SU-DHL-6 (cell line): ENCODE measurements around the gene PDE8B.

ENCODE experiments used
- H2AFZ ChIP-seq: fragments of 200-600 bp; sonication (generic); 2 replicates; pipeline ENCODE4 v1.6.1; 2014; ENCODE audit warnings: low read depth, mild to moderate bottlenecking, moderate library complexity, mixed read lengths, antibody characterized with exemption, low read length; ENCODE audit not compliant: severe bottlenecking
- H3F3A ChIP-seq: fragments of 200-600 bp; shearing (Covaris generic); 2 replicates; pipeline ENCODE4 v1.6.0; 2016; ENCODE audit warnings: antibody characterized with exemption, mild to moderate bottlenecking; ENCODE audit not compliant: insufficient read depth
- H3K27ac ChIP-seq: fragments of 200-600 bp; sonication (generic); 2 replicates; pipeline ENCODE4 v1.5.1; 2016; ENCODE audit warnings: low read depth, mild to moderate bottlenecking, low read length, moderate library complexity, mixed read lengths
- H3K27me3 ChIP-seq: fragments of 200-600 bp; sonication (generic), shearing (Covaris generic); 2 replicates; pipeline ENCODE4 v1.6.0; 2014; ENCODE audit warnings: mild to moderate bottlenecking, low read length
- H3K36me3 ChIP-seq: fragments of 200-600 bp; sonication (generic); 2 replicates; pipeline ENCODE4 v1.6.1; 2014; ENCODE audit warnings: mild to moderate bottlenecking, low read length, mixed read lengths
- H3K4me2 ChIP-seq: fragments of 300-600, 200-600 bp; shearing (Covaris generic), sonication (generic); 2 replicates; pipeline ENCODE4 v1.6.0; 2014; ENCODE audit warnings: low read length, low read depth, mild to moderate bottlenecking; ENCODE audit not compliant: poor library complexity, severe bottlenecking
- H3K4me3 ChIP-seq: fragments of 200-600 bp; sonication (generic); 2 replicates; pipeline ENCODE4 v1.5.1; 2014; ENCODE audit warnings: antibody characterized with exemption, low read length, mild to moderate bottlenecking, mixed read lengths; ENCODE audit not compliant: insufficient read depth, poor library complexity, severe bottlenecking
- H3K79me2 ChIP-seq: fragments of 200-600 bp; sonication (generic); 2 replicates; pipeline ENCODE4 v1.6.1; 2014; ENCODE audit warnings: mild to moderate bottlenecking, low read length, moderate library complexity; ENCODE audit not compliant: insufficient read depth
- H3K9ac ChIP-seq: fragments of 200-600 bp; sonication (generic); 2 replicates; pipeline ENCODE4 v1.7.0; 2014; ENCODE audit warnings: mild to moderate bottlenecking, low read length
- H3K9me2 ChIP-seq: fragments of 200-600 bp; sonication (generic); replicated peaks from 2 replicates; pipeline ENCODE4 v1.6.1; 2014; ENCODE audit warnings: low read length; ENCODE audit not compliant: insufficient read depth
- H3K9me3 ChIP-seq: fragments of 200-600 bp; sonication (generic); 2 replicates; pipeline ENCODE4 v1.6.1; 2014; ENCODE audit warnings: low read length, mixed read lengths; ENCODE audit not compliant: insufficient read depth
- H4K20me1 ChIP-seq: fragments of 200-600 bp; sonication (generic); 2 replicates; pipeline ENCODE4 v1.6.1; 2014; ENCODE audit warnings: low read depth, mild to moderate bottlenecking, antibody characterized with exemption, low read length, moderate library complexity, mixed read lengths
- CTCF ChIP-seq: fragments of 200-600 bp; sonication (generic); IDR thresholded peaks from one replicate; pipeline ENCODE4 v1.5.1; 2017; ENCODE audit warnings: antibody characterized with exemption, mild to moderate bottlenecking, low read length, moderate library complexity; ENCODE audit not compliant: insufficient read depth, poor library complexity, severe bottlenecking
- EZH2phosphoT487 ChIP-seq: fragments of 200-600 bp; sonication (generic), shearing (Covaris generic); conservative IDR thresholded peaks from 2 replicates; pipeline ENCODE4 v1.6.1; 2018; ENCODE audit warnings: mild to moderate bottlenecking, antibody characterized with exemption, low read length, moderate library complexity, mixed read lengths

PDE8B gene

GRCh38 chr5:77282337-77283027, 72.0 kb downstream of the PDE8B start:
- H3K36me3 ChIP-seq: no peaks in the 10 kb centered on the region
- no peaks in the 10 kb centered on the region for H3K9me2 ChIP-seq
- H3K4me2 ChIP-seq: no peak overlapping the region
- no peak overlapping the region for H3K27ac ChIP-seq
- H3K79me2 ChIP-seq: no peaks in the 10 kb centered on the region
- H3K27me3 ChIP-seq: no peaks in the 10 kb centered on the region
- H3K4me3 ChIP-seq: no peak overlapping the region
- H4K20me1 ChIP-seq: no peaks in the 10 kb centered on the region
- no peak for TF ChIP-seq EZH2phosphoT487
- no peak for TF ChIP-seq CTCF
- no peaks in the 10 kb centered on the region for H3K9me3 ChIP-seq
- no peak overlapping the region for H2AFZ ChIP-seq
- H3F3A ChIP-seq: no peaks in the 10 kb centered on the region
- H3K9ac ChIP-seq: no peak overlapping the region

GRCh38 chr5:77285251-77285841, 74.9 kb downstream of the PDE8B start:
- no peak for TF ChIP-seq CTCF
- no peak for TF ChIP-seq EZH2phosphoT487
- no peak overlapping the region for H3K27ac ChIP-seq
- H3F3A ChIP-seq: no peaks in the 10 kb centered on the region
- H4K20me1 ChIP-seq: no peaks in the 10 kb centered on the region
- H3K9me3 ChIP-seq: no peaks in the 10 kb centered on the region
- no peaks in the 10 kb centered on the region for H3K27me3 ChIP-seq
- no peak overlapping the region for H3K4me3 ChIP-seq
- no peak overlapping the region for H3K9ac ChIP-seq
- no peaks in the 10 kb centered on the region for H3K9me2 ChIP-seq
- no peaks in the 10 kb centered on the region for H3K79me2 ChIP-seq
- no peak overlapping the region for H3K4me2 ChIP-seq
- no peak overlapping the region for H2AFZ ChIP-seq
- no peaks in the 10 kb centered on the region for H3K36me3 ChIP-seq

GRCh38 chr5:77292026-77292757, 81.7 kb downstream of the PDE8B start:
- TF ChIP-seq CTCF (no peak), EZH2phosphoT487 (no peak)
- Histone ChIP-seq H3K27ac (no peak overlapping the region), H2AFZ (no peak overlapping the region), H3K9me2 (no peaks in the 10 kb centered on the region), H3K27me3 (no peaks in the 10 kb centered on the region), H3F3A (no peaks in the 10 kb centered on the region), H3K9me3 (no peaks in the 10 kb centered on the region), H3K36me3 (no peaks in the 10 kb centered on the region), H3K4me2 (no peak overlapping the region), H3K4me3 (no peak overlapping the region), H3K9ac (no peak overlapping the region), H4K20me1 (no peaks in the 10 kb centered on the region), H3K79me2 (no peaks in the 10 kb centered on the region)
